Mucosa of descending colon (tissue), 3 donors: Measurements from ENCODE around the gene DLG2. TPM values are rescaled to one million over a fixed set of nuclear protein-coding genes. Genes with fewer than 3 reads are reported as not detected.

ENCODE experiments used
- ATAC-seq: fragments of 200-7000 bp; cut with Tn5 transposase; one replicate; pipeline ENCODE4 v1.9.1; 2020; ENCODE audit warnings: mild to moderate bottlenecking, moderate library complexity
- DNase-seq, 3 donors: peaks; one replicate each; pipeline ENCODE4 v3.0.0-alpha.2; 2020
- H3K36me3 ChIP-seq: fragments of 200-600 bp; one replicate; pipeline ENCODE4 v1.8.0; 2021; ENCODE audit warnings: low read depth, mild to moderate bottlenecking
- H3K4me1 ChIP-seq: fragments of 200-600 bp; one replicate; pipeline ENCODE4 v1.8.0; 2021; ENCODE audit warnings: low read depth, mild to moderate bottlenecking
- H3K4me3 ChIP-seq: fragments of 200-600 bp; one replicate; pipeline ENCODE4 v1.8.0; 2021; ENCODE audit warnings: mild to moderate bottlenecking
- H3K9me3 ChIP-seq: fragments of 200-600 bp; one replicate; pipeline ENCODE4 v1.8.0; 2021; ENCODE audit warnings: mild to moderate bottlenecking
- intact Hi-C, 2 donors: fragments of 100-400 bp; cut with DNase I in 1 of 2; cut with micrococcal nuclease in 1 of 2; formaldehyde crosslinking; loops; one replicate each; pipeline versions ENCODE4 v1.11.0 to v1.11.1; 2022; cut with DNase I, micrococcal nuclease
- total RNA-seq, 3 donors: library from RNA; stranded (reverse); fragmentation: NEBNext Ultra II Directional in 2 of 3; extraction: Animal tissue kit (Norgen Biotek cat#: 25700) in 2 of 3; gene quantifications; one replicate each; pipeline versions ENCODE4 v1.2.1 to v1.2.4, GENCODE V29; 2021 to 2023
- TF ChIP-seq, protein P1 (sequence below): fragments of 200-600 bp; IDR thresholded peaks from one replicate; pipeline ENCODE4 v1.8.0; 2022; ENCODE audit warnings: antibody characterized with exemption, mild to moderate bottlenecking
- donor health status: DM: no; HTN: no; CAD: no; lungs with moderate emphysema.
- donor health status: DM: no; HTN: no; CAD: no.
- donor health status: DM: no; HTN: yes; CAD: no.

Gene DLG2
- total RNA-seq, 3 donors from 2014 or later = 2.1 to 11.1 (median 2.4) TPM

DNA sequence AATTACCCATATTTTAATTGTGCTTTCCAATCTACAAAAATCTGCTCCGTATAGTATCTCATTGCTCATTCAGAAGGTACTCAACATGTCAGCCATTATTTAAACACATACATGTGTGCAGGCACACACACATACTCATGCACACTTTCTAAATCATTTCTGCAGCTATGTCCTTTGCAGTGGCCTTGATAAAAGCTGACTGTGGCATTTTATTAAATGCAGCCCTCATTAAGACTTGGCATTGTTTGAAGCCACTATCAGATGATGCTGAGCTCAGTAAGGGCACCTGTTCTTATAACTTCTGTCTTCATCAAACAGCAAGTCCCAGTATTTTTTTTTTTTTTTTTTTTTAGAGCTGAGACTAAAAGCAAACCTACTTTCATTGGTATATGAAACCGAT, 1269.1 kb downstream of the DLG2 start:
- Histone ChIP-seq H3K36me3 (no peaks in the 10 kb centered on the region), H3K4me3 (no peak overlapping the region), H3K9me3 (no peaks in the 10 kb centered on the region), H3K4me1 (no peaks in the 10 kb centered on the region)
- TF ChIP-seq, protein P1, sequence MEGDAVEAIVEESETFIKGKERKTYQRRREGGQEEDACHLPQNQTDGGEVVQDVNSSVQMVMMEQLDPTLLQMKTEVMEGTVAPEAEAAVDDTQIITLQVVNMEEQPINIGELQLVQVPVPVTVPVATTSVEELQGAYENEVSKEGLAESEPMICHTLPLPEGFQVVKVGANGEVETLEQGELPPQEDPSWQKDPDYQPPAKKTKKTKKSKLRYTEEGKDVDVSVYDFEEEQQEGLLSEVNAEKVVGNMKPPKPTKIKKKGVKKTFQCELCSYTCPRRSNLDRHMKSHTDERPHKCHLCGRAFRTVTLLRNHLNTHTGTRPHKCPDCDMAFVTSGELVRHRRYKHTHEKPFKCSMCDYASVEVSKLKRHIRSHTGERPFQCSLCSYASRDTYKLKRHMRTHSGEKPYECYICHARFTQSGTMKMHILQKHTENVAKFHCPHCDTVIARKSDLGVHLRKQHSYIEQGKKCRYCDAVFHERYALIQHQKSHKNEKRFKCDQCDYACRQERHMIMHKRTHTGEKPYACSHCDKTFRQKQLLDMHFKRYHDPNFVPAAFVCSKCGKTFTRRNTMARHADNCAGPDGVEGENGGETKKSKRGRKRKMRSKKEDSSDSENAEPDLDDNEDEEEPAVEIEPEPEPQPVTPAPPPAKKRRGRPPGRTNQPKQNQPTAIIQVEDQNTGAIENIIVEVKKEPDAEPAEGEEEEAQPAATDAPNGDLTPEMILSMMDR = no peak
- intact Hi-C loops = no loop called here
- no peak for DNase-seq
- ATAC-seq = no peak

DNA sequence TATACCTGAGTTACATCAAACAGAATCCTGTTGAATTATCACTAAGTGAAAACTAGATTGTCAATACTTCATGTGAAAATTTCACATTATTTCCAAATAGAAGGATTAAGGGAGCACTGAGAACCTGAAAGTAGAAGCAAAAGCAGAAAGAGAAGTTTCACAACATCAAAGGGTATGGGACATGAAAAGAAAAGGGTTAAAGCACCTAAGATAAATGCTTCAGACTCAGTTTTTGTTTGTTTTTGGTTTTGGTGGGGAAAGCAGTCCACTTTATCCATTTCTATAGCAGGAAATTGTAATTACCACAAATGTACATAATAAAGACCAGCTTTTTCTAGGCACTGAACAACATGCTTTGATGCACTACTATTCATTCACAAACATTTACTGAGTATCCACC, 1271.2 kb downstream of the DLG2 start:
- ATAC-seq (no peak), DNase-seq (no peak)
- Histone ChIP-seq H3K4me3 (no peak overlapping the region), H3K4me1 (no peaks in the 10 kb centered on the region), H3K36me3 (no peaks in the 10 kb centered on the region), H3K9me3 (no peaks in the 10 kb centered on the region)
- intact Hi-C loops = no loop called here
- TF ChIP-seq, protein P1 = no peak

DNA sequence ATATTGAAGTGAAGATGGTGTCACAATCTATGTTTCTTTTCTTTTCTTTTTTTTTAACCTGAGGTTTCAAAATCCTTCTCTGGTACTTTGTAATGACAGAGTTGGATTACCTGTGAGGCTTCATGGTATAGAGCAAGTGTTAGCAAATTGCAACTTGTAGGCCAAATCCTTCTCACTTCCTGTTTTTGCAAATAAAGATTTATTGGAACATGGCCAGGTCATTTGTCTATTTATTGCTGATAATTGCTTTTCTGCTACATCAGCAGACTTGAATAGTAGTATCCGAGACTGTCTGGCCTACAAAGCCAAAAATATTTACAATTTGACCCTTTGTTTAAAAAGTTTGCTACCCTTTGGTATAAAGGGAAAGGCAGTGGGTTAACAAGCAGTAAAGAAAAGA, 1281.5 kb downstream of the DLG2 start:
- no peaks in the 10 kb centered on the region for H3K9me3 ChIP-seq
- intact Hi-C loops = no loop called here
- ATAC-seq (no peak), DNase-seq (no peak)
- no peak overlapping the region for H3K4me3 ChIP-seq
- TF ChIP-seq, protein P1 = no peak
- H3K36me3 ChIP-seq = no peaks in the 10 kb centered on the region
- no peaks in the 10 kb centered on the region for H3K4me1 ChIP-seq

DNA sequence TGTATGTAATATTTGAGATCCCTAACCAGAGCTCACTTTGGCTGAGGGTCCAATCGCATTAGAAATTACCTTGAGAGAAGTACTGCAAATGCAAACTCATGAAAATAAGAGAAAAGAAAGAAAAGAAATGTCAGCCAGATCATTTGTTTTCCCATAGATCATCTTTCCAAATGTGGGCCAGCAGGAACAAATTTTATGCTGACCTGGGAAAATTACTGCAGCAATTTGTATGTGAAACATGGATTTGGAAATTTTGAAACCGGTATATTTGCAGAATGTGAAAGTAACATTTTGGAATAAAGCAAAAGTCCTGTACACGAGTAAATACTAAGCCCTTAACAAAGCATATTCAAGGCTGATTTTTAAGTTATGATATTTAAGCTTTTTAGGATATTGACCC, 1282.1 kb downstream of the DLG2 start:
- no peak overlapping the region for H3K4me3 ChIP-seq
- no peak for DNase-seq
- no peaks in the 10 kb centered on the region for H3K36me3 ChIP-seq
- no peaks in the 10 kb centered on the region for H3K9me3 ChIP-seq
- TF ChIP-seq, protein P1 = no peak
- ATAC-seq = no peak
- intact Hi-C loops = no loop called here
- H3K4me1 ChIP-seq = no peaks in the 10 kb centered on the region

DNA sequence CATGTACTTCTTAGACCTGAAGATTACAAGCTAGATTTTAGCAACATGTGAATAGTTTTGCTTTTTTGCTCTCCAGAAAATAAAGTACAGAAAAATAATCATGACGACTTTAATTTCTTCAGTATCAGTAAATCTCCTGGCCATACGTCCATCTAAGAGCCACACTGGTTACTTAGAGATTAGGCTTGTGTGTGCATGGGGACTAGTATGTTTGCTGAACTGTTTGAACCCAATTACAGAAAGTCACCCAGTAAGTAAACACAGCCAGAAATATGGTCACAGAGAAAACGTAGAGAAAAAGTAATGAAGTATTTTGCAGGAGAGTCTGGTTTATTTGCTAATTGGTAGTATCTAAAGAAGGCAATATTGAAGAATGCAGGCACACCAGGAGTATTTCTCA, 1287.3 kb downstream of the DLG2 start:
- TF ChIP-seq, protein P1 = no peak
- Histone ChIP-seq H3K9me3 (no peaks in the 10 kb centered on the region), H3K4me1 (no peaks in the 10 kb centered on the region), H3K4me3 (no peak overlapping the region), H3K36me3 (no peaks in the 10 kb centered on the region)
- intact Hi-C loops = no loop called here
- ATAC-seq (no peak), DNase-seq (no peak)

DNA sequence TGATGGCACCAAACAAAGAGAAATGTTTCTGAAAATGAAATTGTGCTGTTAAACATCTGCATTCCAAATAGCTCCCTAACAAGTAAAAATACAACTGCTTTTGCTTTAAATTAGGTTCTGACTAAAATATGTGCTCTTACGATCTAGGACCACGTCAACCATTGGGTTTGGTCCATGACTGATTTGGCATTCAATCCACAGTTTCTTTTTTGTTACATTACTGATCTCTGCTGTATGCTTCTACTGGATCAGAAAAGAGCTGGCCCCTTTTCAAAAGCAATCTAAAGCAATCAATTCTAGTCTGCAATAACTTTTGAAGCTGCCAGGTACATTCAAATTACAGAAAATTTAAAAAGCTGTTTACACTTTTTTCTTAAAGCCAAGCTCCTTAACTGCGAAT, 1293.9 kb downstream of the DLG2 start:
- H3K36me3 ChIP-seq = no peaks in the 10 kb centered on the region
- ATAC-seq = no peak
- intact Hi-C loops = no loop called here
- TF ChIP-seq, protein P1 = no peak
- no peaks in the 10 kb centered on the region for H3K9me3 ChIP-seq
- no peak overlapping the region for H3K4me3 ChIP-seq
- DNase-seq = no peak
- H3K4me1 ChIP-seq = no peaks in the 10 kb centered on the region
